ENCODE data around the gene SPAG5. TPM values are rescaled to one million over a fixed set of nuclear protein-coding genes. Genes with fewer than 3 reads are reported as not detected.
A peak's percentile ranks its signal among the peaks of the same experiment; 100 is the strongest.

The SPAG5 gene
- total and polyA plus RNA-seq, 9 of the 15 experiments (the other 6 are each of a cell fraction or from before 2014, with no cell fraction given) = 94.4 to 286 (median 151) TPM

DNA sequence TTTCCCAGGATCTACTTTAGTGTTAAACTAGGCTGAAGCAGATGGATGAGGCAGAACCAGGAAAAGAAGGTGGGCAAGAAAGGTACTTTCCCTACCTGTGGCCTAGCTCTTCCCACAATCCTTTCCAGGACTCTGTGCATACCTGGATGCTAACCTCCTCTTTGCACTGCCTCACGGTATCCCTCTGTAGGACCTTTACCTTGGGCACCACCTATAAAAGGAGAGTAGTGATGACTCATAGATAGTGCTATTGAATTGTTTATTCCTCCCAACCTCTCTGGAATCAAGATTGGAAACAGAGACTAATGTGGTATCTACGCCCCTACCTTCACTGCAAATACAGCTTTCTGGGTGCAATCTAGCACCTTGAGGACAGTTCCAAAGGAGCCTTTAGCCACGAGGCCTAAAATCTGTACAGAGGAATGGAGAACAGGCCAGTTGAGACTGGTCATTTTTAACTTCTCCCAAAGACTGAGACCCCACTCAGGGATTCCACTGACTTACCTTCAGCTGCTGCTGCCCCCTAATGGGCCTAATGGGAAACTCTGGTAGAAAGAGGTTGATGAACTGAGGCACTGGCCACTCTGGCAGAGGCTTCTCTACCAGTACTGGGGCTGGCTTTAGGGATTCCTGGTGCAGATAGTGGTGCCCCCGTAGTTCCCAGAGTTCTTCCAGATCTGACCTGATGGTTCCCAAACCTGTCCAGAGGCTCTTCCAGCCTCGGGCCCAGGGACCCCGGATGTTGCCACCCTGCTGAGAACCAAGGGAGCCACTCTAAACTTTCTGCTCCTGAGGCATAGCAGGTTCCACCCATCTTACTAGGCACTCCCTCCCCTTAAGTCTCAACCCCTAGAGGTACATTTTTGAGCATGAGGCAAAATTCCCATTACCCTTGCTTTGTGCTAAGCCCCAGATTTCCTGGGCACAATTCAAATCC, 14.4 kb upstream of the SPAG5 start (continued):
- TF ChIP-seq, protein P1, sequence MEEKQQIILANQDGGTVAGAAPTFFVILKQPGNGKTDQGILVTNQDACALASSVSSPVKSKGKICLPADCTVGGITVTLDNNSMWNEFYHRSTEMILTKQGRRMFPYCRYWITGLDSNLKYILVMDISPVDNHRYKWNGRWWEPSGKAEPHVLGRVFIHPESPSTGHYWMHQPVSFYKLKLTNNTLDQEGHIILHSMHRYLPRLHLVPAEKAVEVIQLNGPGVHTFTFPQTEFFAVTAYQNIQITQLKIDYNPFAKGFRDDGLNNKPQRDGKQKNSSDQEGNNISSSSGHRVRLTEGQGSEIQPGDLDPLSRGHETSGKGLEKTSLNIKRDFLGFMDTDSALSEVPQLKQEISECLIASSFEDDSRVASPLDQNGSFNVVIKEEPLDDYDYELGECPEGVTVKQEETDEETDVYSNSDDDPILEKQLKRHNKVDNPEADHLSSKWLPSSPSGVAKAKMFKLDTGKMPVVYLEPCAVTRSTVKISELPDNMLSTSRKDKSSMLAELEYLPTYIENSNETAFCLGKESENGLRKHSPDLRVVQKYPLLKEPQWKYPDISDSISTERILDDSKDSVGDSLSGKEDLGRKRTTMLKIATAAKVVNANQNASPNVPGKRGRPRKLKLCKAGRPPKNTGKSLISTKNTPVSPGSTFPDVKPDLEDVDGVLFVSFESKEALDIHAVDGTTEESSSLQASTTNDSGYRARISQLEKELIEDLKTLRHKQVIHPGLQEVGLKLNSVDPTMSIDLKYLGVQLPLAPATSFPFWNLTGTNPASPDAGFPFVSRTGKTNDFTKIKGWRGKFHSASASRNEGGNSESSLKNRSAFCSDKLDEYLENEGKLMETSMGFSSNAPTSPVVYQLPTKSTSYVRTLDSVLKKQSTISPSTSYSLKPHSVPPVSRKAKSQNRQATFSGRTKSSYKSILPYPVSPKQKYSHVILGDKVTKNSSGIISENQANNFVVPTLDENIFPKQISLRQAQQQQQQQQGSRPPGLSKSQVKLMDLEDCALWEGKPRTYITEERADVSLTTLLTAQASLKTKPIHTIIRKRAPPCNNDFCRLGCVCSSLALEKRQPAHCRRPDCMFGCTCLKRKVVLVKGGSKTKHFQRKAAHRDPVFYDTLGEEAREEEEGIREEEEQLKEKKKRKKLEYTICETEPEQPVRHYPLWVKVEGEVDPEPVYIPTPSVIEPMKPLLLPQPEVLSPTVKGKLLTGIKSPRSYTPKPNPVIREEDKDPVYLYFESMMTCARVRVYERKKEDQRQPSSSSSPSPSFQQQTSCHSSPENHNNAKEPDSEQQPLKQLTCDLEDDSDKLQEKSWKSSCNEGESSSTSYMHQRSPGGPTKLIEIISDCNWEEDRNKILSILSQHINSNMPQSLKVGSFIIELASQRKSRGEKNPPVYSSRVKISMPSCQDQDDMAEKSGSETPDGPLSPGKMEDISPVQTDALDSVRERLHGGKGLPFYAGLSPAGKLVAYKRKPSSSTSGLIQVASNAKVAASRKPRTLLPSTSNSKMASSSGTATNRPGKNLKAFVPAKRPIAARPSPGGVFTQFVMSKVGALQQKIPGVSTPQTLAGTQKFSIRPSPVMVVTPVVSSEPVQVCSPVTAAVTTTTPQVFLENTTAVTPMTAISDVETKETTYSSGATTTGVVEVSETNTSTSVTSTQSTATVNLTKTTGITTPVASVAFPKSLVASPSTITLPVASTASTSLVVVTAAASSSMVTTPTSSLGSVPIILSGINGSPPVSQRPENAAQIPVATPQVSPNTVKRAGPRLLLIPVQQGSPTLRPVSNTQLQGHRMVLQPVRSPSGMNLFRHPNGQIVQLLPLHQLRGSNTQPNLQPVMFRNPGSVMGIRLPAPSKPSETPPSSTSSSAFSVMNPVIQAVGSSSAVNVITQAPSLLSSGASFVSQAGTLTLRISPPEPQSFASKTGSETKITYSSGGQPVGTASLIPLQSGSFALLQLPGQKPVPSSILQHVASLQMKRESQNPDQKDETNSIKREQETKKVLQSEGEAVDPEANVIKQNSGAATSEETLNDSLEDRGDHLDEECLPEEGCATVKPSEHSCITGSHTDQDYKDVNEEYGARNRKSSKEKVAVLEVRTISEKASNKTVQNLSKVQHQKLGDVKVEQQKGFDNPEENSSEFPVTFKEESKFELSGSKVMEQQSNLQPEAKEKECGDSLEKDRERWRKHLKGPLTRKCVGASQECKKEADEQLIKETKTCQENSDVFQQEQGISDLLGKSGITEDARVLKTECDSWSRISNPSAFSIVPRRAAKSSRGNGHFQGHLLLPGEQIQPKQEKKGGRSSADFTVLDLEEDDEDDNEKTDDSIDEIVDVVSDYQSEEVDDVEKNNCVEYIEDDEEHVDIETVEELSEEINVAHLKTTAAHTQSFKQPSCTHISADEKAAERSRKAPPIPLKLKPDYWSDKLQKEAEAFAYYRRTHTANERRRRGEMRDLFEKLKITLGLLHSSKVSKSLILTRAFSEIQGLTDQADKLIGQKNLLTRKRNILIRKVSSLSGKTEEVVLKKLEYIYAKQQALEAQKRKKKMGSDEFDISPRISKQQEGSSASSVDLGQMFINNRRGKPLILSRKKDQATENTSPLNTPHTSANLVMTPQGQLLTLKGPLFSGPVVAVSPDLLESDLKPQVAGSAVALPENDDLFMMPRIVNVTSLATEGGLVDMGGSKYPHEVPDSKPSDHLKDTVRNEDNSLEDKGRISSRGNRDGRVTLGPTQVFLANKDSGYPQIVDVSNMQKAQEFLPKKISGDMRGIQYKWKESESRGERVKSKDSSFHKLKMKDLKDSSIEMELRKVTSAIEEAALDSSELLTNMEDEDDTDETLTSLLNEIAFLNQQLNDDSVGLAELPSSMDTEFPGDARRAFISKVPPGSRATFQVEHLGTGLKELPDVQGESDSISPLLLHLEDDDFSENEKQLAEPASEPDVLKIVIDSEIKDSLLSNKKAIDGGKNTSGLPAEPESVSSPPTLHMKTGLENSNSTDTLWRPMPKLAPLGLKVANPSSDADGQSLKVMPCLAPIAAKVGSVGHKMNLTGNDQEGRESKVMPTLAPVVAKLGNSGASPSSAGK (IDR thresholded peaks at IDR 0.05) = no peak
- TF ChIP-seq POLR2AphosphoS2 (IDR thresholded peaks at IDR 0.05; ENCODE audit: low read length) = peak; percentile 67
- TF ChIP-seq, protein P2, sequence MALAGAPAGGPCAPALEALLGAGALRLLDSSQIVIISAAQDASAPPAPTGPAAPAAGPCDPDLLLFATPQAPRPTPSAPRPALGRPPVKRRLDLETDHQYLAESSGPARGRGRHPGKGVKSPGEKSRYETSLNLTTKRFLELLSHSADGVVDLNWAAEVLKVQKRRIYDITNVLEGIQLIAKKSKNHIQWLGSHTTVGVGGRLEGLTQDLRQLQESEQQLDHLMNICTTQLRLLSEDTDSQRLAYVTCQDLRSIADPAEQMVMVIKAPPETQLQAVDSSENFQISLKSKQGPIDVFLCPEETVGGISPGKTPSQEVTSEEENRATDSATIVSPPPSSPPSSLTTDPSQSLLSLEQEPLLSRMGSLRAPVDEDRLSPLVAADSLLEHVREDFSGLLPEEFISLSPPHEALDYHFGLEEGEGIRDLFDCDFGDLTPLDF (CRISPR knock-in tag; IDR thresholded peaks at IDR 0.05) = no peak
- TF ChIP-seq NCOA6 (IDR thresholded peaks at IDR 0.05) = no peak
- TF ChIP-seq DEAF1 (CRISPR knock-in tag; IDR thresholded peaks at IDR 0.05) = peak; percentile 30; the same call in 1 of the 2 replicates
- no peak for TF ChIP-seq HDAC1 (IDR thresholded peaks at IDR 0.05)
- TF ChIP-seq SMC3 (conservative IDR thresholded peaks at IDR 0.05; ENCODE audit: insufficient read depth, low read depth, low read length) = peak; percentile 48
- TF ChIP-seq ZHX1 (conservative IDR thresholded peaks at IDR 0.05; ENCODE audit: low read length) = no peak
- no peak for TF ChIP-seq STAT5B (CRISPR knock-in tag; IDR thresholded peaks at IDR 0.05)

All from K562 (cell line).